ENCODE results near the gene CACTIN. TPM values are rescaled to one million over a fixed set of nuclear protein-coding genes. Genes with fewer than 3 reads are reported as not detected.

The CACTIN gene
- total RNA-seq, 6 donors from 2014 or later: 21.5 to 97.4 (median 25.5) TPM

DNA sequence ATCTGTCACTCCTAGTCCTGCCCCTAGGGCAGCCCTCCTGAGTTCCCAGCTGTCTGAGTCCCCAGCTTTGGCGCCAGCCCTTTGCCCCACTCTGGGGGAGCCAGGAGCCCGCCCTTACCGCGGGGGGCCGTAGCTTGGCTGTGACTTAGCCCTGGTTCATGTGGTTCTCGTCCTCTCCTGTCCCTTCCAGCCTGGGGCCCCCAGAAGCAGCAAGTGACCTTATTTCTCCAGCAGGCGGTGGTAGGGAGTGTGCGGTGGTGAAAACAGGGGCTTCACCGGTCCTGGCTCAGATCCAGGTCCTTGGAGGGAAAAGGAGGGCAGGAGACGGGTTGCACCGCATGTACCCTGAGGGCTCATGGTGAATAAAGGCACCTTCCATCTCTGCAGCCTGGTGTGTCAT, 33.4 kb downstream of the CACTIN start:
- WGBS, 2 donors: 52 to 58% methylated on average over 11 of the region's 11 CpGs
- Histone ChIP-seq H3K9me3 (no peaks in the 10 kb centered on the region), H3K27me3 (no peaks in the 10 kb centered on the region), H3K36me3 (peaks cover 0 to 13% (median 0%) of the 10 kb centered on the region in 4 donors), H3K4me1 (no peaks in the 10 kb centered on the region), H3K4me3 (no peak overlapping the region), H3K27ac (no peak overlapping the region)
- no peak for TF ChIP-seq POLR2AphosphoS5 (IDR thresholded peaks at IDR 0.05)
- TF ChIP-seq POLR2A (IDR thresholded peaks at IDR 0.05): no peak
- TF ChIP-seq, protein P1, sequence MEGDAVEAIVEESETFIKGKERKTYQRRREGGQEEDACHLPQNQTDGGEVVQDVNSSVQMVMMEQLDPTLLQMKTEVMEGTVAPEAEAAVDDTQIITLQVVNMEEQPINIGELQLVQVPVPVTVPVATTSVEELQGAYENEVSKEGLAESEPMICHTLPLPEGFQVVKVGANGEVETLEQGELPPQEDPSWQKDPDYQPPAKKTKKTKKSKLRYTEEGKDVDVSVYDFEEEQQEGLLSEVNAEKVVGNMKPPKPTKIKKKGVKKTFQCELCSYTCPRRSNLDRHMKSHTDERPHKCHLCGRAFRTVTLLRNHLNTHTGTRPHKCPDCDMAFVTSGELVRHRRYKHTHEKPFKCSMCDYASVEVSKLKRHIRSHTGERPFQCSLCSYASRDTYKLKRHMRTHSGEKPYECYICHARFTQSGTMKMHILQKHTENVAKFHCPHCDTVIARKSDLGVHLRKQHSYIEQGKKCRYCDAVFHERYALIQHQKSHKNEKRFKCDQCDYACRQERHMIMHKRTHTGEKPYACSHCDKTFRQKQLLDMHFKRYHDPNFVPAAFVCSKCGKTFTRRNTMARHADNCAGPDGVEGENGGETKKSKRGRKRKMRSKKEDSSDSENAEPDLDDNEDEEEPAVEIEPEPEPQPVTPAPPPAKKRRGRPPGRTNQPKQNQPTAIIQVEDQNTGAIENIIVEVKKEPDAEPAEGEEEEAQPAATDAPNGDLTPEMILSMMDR (IDR thresholded peaks at IDR 0.05): no peak
- TF ChIP-seq EP300 (IDR thresholded peaks at IDR 0.05): no peak
- peak in 1 of 2 donors; percentile 8 for ATAC-seq (ENCODE audit: low FRiP score in 2 of 2)
- DNase-seq: peak in 1 of 2 donors; percentile 47

DNA sequence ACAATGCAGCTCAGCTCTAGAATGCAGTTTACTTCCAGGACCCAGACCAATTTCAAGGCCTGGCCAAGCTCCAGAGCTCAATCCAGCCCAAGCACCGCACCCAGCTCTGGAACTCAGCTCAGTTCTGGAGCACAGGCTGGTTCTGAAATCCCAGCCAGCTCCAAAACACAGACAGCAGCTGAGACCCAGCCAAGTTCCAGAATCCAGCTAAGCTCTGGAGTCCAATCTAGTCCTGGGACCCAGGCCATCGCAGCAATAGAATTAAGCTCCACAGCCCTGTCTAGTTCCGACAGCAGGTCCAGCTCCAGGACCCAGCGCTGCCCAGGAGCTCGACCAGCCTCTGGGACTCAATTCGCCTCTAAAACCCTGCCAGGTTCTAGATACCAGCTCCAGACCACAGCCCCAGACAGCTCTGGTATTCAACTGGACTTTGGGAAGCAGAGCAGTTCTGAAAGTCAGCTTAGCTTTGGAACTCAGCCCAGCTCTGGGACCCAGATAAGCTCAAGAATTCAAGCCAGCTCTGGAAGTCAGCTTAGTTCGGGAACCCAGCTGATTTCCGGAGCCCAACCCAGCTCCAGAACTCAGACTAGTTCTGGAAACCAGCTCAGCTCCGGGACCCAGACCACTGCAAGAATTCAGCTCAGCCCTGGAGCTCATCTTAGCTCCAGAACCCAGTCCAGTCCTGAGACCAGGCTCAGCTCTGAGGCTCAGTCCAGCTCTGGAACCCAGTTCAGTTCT, 34.5 kb downstream of the CACTIN start:
- Histone ChIP-seq H3K9me3 (no peaks in the 10 kb centered on the region), H3K4me3 (no peak overlapping the region), H3K36me3 (peaks cover 0 to 13% (median 0%) of the 10 kb centered on the region in 4 donors), H3K27me3 (no peaks in the 10 kb centered on the region), H3K27ac (no peak overlapping the region), H3K4me1 (peaks cover 0 to under 1% (median 0%) of the 10 kb centered on the region in 4 donors)
- no peak for ATAC-seq (ENCODE audit: low FRiP score in 2 of 2)
- 89 to 90% methylated on average over 2 to 9 of the region's 9 CpGs for WGBS, 2 donors
- DNase-seq: no peak
- no peak for TF ChIP-seq EP300 (IDR thresholded peaks at IDR 0.05)
- TF ChIP-seq, protein P1 (IDR thresholded peaks at IDR 0.05): no peak
- TF ChIP-seq POLR2AphosphoS5 (IDR thresholded peaks at IDR 0.05): no peak
- TF ChIP-seq POLR2A (IDR thresholded peaks at IDR 0.05): no peak

DNA sequence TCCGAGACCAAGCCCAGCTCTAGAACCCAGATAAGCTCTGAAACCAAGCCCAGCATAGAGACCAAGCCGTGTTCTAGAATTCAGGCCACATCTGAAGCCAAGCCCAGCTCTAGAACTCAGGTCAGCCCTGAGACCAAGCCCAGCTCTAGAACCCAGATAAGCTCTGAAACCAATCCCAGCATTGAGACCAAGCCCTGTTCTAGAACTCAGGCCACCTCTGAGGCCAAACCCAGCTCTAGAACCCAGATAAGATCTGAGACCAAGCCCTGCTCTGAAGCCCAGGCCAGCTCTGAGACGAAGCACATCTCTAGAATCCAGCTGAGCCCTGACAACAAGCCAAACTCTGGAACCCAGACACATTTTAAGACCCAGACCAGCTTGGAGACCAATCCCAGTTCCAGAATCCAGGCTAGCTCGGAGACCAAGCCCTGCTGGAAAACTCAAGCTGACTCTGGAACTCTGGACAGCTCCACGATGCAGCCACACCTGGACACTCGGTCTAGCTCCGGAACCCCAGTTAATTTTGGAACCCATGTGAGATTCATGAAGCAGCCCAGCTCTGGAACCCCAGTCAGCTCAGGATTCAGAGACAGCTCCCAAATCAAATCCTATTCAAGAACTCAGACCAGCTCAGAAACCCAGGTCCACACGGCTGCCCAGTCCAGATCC, 35.5 kb downstream of the CACTIN start:
- peaks cover 0 to 9% (median 2%) of the 10 kb centered on the region in 4 donors for H3K4me1 ChIP-seq
- WGBS, 2 donors: 93 to 100% methylated on average over 1 to 8 of the region's 8 CpGs
- TF ChIP-seq EP300 (IDR thresholded peaks at IDR 0.05): no peak
- TF ChIP-seq, protein P1 (IDR thresholded peaks at IDR 0.05): no peak
- TF ChIP-seq POLR2AphosphoS5 (IDR thresholded peaks at IDR 0.05): no peak
- TF ChIP-seq POLR2A (IDR thresholded peaks at IDR 0.05): no peak
- no peaks in the 10 kb centered on the region for H3K9me3 ChIP-seq
- no peak overlapping the region for H3K27ac ChIP-seq
- no peak overlapping the region for H3K4me3 ChIP-seq
- peaks cover 0 to 13% (median 0%) of the 10 kb centered on the region in 4 donors for H3K36me3 ChIP-seq
- DNase-seq: no peak
- H3K27me3 ChIP-seq: peaks cover 0 to 7% (median under 1%) of the 10 kb centered on the region in 4 donors
- no peak for ATAC-seq (ENCODE audit: low FRiP score in 2 of 2)

DNA sequence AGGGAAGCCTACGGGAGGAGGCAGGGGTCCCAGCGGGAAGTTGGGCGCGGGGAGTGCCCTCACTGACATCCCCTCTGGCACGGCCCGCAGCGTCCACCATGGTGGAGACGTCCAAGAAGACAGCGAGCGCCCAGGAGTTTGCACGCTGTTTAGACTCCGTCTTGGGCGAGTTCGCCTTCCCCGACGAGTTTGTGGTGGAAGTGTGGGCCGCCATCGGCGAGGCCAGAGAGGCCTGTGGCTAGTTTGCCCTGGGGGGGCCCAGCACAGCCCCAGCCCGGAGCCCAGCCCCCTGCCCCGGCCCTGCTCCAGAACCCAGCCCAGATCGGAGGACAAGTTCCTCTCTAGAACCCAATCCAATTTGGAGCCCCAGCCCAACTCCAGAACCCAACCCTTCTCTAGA, 36.6 kb downstream of the CACTIN start:
- 94 to 100% methylated on average over 1 to 22 of the region's 22 CpGs for WGBS, 2 donors
- peaks cover 8 to 21% (median 10%) of the 10 kb centered on the region in 4 donors for H3K4me1 ChIP-seq
- no peak for TF ChIP-seq POLR2A (IDR thresholded peaks at IDR 0.05)
- no peak for TF ChIP-seq POLR2AphosphoS5 (IDR thresholded peaks at IDR 0.05)
- TF ChIP-seq EP300 (IDR thresholded peaks at IDR 0.05): no peak
- TF ChIP-seq, protein P1 (IDR thresholded peaks at IDR 0.05): no peak
- DNase-seq (peak in 1 of 2 donors; percentile 75), ATAC-seq (ENCODE audit: low FRiP score in 2 of 2) (no peak)
- no peak overlapping the region for H3K27ac ChIP-seq
- peaks cover 0 to 8% (median 0%) of the 10 kb centered on the region in 4 donors for H3K36me3 ChIP-seq
- H3K4me3 ChIP-seq: no peak overlapping the region
- no peaks in the 10 kb centered on the region for H3K9me3 ChIP-seq
- peaks cover 0 to 17% (median 8%) of the 10 kb centered on the region in 4 donors for H3K27me3 ChIP-seq
